Skeletal muscle tissue (tissue), 4 donors: Measurements from ENCODE around the gene PACSIN2. TPM values are rescaled to one million over a fixed set of nuclear protein-coding genes. Genes with fewer than 3 reads are reported as not detected.

Experiments used
- H3K27ac ChIP-seq: one replicate; pipeline ENCODE4 v1.7.0; 2013; ENCODE audit warnings: mild to moderate bottlenecking, low read depth, low read length, inconsistent platforms
- H3K27me3 ChIP-seq, 3 donors: one replicate each; pipeline ENCODE4 v1.7.0; 2013; ENCODE audit warnings: low read length in 3 of 3; ENCODE audit not compliant: control insufficient read depth in 3 of 3, insufficient read depth in 3 of 3
- H3K36me3 ChIP-seq, 3 donors: one replicate each; pipeline ENCODE4 v1.7.0; 2013; ENCODE audit warnings: low read length in 3 of 3; ENCODE audit not compliant: control insufficient read depth in 3 of 3, insufficient read depth in 3 of 3
- H3K4me1 ChIP-seq, 3 donors: one replicate each; pipeline ENCODE4 v1.7.0; 2013; ENCODE audit warnings: low read length in 3 of 3, mild to moderate bottlenecking in 3 of 3; ENCODE audit not compliant: control insufficient read depth in 3 of 3, insufficient read depth in 3 of 3
- H3K4me3 ChIP-seq, 3 donors: one replicate each; pipeline ENCODE4 v1.7.0; 2013; ENCODE audit warnings: low read length in 3 of 3
- H3K9ac ChIP-seq, 3 donors: one replicate each; pipeline ENCODE4 v1.7.0; 2013; ENCODE audit warnings: low read length in 3 of 3, mild to moderate bottlenecking in 3 of 3, moderate library complexity in 2 of 3, low read depth in 1 of 3
- H3K9me3 ChIP-seq, 3 donors: one replicate each; pipeline ENCODE4 v1.7.0; 2013; ENCODE audit warnings: low read length in 3 of 3; ENCODE audit not compliant: control insufficient read depth in 3 of 3
- total RNA-seq: library from RNA; depleted of rRNA; stranded (reverse); fragments of >200 nt; gene quantifications from one replicate; pipeline ENCODE4 v1.2.3, GENCODE V29; 2014
- donor health status: Osteomylitis.

Gene PACSIN2
- total RNA-seq, 1 donor from 2014 or later = 20.9 TPM

DNA sequence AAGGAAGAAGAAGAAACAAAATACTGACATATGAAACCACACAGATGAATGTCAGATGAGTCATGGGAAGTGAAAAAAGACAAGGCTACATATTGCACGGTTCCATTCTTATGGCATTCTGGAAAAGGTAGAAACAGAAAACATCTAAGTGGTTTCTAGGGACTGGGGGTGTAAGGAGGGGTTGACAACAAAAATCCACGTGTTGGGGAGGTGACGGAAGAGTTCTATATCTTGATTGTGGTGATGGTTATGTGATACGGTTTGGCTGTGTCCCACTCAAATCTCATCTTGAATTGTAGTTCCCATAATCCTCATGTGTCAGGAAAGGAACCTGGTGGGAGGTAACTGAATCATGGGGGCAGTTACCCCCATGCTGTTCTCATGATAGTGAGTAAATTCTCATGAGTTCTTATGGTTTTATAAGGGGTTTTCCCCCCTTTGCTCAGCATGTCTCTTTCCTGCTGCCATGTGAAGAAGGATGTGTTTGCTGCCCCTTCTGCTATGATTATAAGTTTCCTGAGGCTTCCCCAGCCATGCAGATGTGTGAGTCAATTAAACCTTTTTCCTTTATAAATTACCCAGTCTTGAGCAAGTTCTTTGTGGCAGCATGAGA lies 151.5 kb downstream of the PACSIN2 start:
- no peaks in the 10 kb centered on the region for H3K9me3 ChIP-seq
- peaks cover 10 to 16% (median 10%) of the 10 kb centered on the region in 3 donors for H3K4me1 ChIP-seq
- no peak overlapping the region for H3K27ac ChIP-seq
- no peak overlapping the region for H3K4me3 ChIP-seq
- no peaks in the 10 kb centered on the region for H3K27me3 ChIP-seq
- H3K36me3 ChIP-seq = no peaks in the 10 kb centered on the region
- H3K9ac ChIP-seq = no peak overlapping the region

- Histone ChIP-seq H3K27ac (no peak overlapping the region), H3K9me3 (no peaks in the 10 kb centered on the region), H3K9ac (no peak overlapping the region), H3K4me1 (peaks cover 16 to 18% (median 17%) of the 10 kb centered on the region in 3 donors), H3K27me3 (no peaks in the 10 kb centered on the region), H3K4me3 (no peak overlapping the region), H3K36me3 (no peaks in the 10 kb centered on the region)
Observed at GRCh38 chr22:42862045-42862734, 152.8 kb downstream of the PACSIN2 start.

- H3K36me3 ChIP-seq = no peaks in the 10 kb centered on the region
- H3K4me1 ChIP-seq = peaks cover 16 to 23% (median 21%) of the 10 kb centered on the region in 3 donors
- H3K27me3 ChIP-seq = no peaks in the 10 kb centered on the region
- H3K9ac ChIP-seq = peak overlapping the region in 1 of 3 donors; percentile 40
- H3K27ac ChIP-seq = peak overlapping the region; percentile 44
- H3K4me3 ChIP-seq = peak overlapping the region in 1 of 3 donors; percentile 22
- H3K9me3 ChIP-seq = no peaks in the 10 kb centered on the region
Observed at GRCh38 chr22:42860968-42861367, 154.0 kb downstream of the PACSIN2 start.

DNA sequence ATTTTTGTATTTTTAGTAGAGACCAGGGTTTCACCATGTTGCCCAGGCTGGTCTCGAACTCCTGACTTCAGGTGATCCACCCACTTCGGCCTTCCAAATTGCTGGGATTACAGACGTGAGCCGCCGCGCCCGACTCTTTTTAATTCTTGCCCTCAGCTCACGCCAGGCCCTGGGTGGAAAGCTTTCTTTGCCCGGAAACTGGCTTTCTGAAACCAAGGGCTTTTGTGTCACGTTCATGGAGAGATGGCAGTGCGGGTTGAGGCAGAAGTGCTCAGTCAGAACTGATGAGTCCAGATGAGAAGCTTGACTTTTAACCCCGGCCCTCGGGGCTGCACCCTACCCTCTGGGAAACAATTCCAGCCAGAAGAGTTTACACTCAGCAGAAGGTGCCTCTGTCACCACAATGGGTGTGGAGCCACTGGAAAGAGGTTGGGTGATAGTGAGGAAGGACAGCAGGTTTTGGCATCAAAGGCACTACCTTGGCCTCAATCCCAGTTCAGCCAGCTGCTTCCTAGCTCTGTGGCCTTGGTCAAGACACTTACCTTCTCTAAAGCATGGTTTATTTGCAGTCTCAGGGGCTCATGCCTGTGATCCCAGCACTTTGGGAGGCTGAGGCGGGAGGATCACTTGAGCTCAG lies 157.0 kb downstream of the PACSIN2 start:
- peak overlapping the region in 1 of 3 donors; percentile 79 for H3K4me3 ChIP-seq

DNA sequence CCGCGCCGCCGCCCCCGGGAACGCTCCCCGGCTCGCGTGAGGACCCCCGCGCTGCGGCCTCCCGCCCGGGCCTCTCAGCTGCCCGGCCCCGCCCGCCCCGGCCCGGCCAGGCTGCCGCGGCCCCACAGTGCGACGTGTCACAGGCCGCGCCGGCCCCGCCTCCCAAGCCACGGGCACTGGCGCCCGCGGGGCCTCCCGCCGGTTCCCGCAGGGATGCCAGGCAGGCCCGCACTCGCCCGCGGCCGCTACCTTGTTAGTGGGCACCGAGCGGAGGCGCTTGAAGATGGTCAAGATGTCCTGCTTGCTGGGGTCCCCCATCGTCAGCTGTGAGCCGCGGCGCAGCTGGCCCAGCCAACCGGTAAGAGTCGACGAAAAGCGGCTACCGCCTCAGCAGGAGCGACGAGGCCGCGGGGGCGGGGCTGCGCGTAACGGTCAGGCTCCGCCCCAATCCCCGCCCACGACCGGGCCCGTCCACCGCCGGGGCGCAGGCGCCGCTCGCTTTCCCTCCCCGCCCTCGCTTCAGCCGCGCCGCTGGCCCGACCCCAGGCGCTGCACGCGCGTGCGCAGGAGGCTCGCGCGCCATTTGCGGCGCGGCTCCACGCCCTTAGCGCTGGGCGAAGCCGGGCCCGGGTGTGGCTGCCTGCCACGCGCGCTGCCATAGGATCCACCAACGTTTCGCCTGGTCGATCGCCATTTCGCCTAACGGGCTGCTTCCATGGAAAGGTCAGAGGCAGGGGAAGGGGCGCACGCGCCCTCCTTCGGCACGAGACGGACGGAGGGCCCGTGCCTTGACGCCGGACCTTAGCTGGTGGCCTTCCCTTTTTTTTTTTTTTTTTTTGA lies 157.9 kb downstream of the PACSIN2 start, which contains the start of gene ARFGAP3:
Gene ARFGAP3, minus strand, starts transcription at position 409 of the 840 bp plus-strand sequence. Its CDS starts 91 bp downstream, at position 318.
- Histone ChIP-seq H3K4me3 (peak within 1 kb of the TSS; percentile 89 to 93 (median 92)), H3K36me3 (peaks cover 0 to 3% (median 0%) of the 10 kb centered on the region in 3 donors), H3K9me3 (no peaks in the 10 kb centered on the region), H3K27me3 (no peaks in the 10 kb centered on the region), H3K27ac (peak within 1 kb of the TSS; percentile 94), H3K9ac (peak within 1 kb of the TSS; percentile 91 to 97 (median 91)), H3K4me1 (peaks cover 20 to 35% (median 32%) of the 10 kb centered on the region in 3 donors)

More for the DNA sequence above, 157.0 kb downstream of the PACSIN2 start:
- Histone ChIP-seq H3K9ac (no peak overlapping the region), H3K9me3 (no peaks in the 10 kb centered on the region), H3K27me3 (no peaks in the 10 kb centered on the region), H3K36me3 (peaks cover 0 to 3% (median 0%) of the 10 kb centered on the region in 3 donors), H3K4me1 (peaks cover 20 to 35% (median 32%) of the 10 kb centered on the region in 3 donors), H3K27ac (peak overlapping the region; percentile 94)

GRCh38 chr22:42856179-42856864 lies 158.6 kb downstream of the PACSIN2 start:
- H3K9me3 ChIP-seq = no peaks in the 10 kb centered on the region
- H3K9ac ChIP-seq = peak overlapping the region; percentile 91 to 97 (median 91)
- H3K4me3 ChIP-seq = peak overlapping the region; percentile 89 to 93 (median 92)

GRCh38 chr22:42855721-42856120 lies 159.2 kb downstream of the PACSIN2 start:
- H3K36me3 ChIP-seq = peaks cover 0 to 3% (median 0%) of the 10 kb centered on the region in 3 donors
- peaks cover 17 to 35% (median 31%) of the 10 kb centered on the region in 3 donors for H3K4me1 ChIP-seq
- H3K27ac ChIP-seq = peak overlapping the region; percentile 94
- no peaks in the 10 kb centered on the region for H3K9me3 ChIP-seq
- H3K4me3 ChIP-seq = peak overlapping the region; percentile 89 to 93 (median 92)
- H3K9ac ChIP-seq = peak overlapping the region; percentile 91 to 97 (median 91)
- no peaks in the 10 kb centered on the region for H3K27me3 ChIP-seq

More at GRCh38 chr22:42856179-42856864, 158.6 kb downstream of the PACSIN2 start:
- peaks cover 20 to 35% (median 32%) of the 10 kb centered on the region in 3 donors for H3K4me1 ChIP-seq
- H3K27ac ChIP-seq = peak overlapping the region; percentile 94
- peaks cover 0 to 3% (median 0%) of the 10 kb centered on the region in 3 donors for H3K36me3 ChIP-seq
- H3K27me3 ChIP-seq = no peaks in the 10 kb centered on the region

GRCh38 chr22:42855211-42855610 lies 159.7 kb downstream of the PACSIN2 start:
- Histone ChIP-seq H3K27me3 (no peaks in the 10 kb centered on the region), H3K4me1 (peaks cover 13 to 31% (median 30%) of the 10 kb centered on the region in 3 donors), H3K9me3 (no peaks in the 10 kb centered on the region), H3K27ac (no peak overlapping the region), H3K36me3 (peaks cover 0 to 3% (median 0%) of the 10 kb centered on the region in 3 donors), H3K9ac (no peak overlapping the region), H3K4me3 (no peak overlapping the region)
